AG10803 (cell line): Measurements from ENCODE around the gene BPIFB3.
A peak's percentile ranks its signal among the peaks of the same experiment; 100 is the strongest.
"Not testable (repeated sequence)": the region's sequence is repeated elsewhere in the genome, so short reads cannot be mapped to it uniquely, and the experiment has no call there.

Experiments
- DNase-seq: peaks from one replicate; pipeline ENCODE4 v3.0.0; 2010; ENCODE audit warnings: low read depth
- H3K4me3 ChIP-seq: 2 replicates; pipeline ENCODE4 v1.5.1; 2011; ENCODE audit warnings: mild to moderate bottlenecking, low read length, control low read depth
- CTCF ChIP-seq: conservative IDR thresholded peaks from 2 replicates; pipeline ENCODE4 v1.5.1; 2011; ENCODE audit warnings: mild to moderate bottlenecking, low read length, control low read depth, inconsistent platforms

Gene BPIFB3

GRCh38 chr20:33095249-33095648 is 41.5 kb downstream of the BPIFB3 start:
- TF ChIP-seq CTCF, result no peak
- DNase-seq, result no peak
- no peak overlapping the region for H3K4me3 ChIP-seq

GRCh38 chr20:33095902-33096584 is 42.3 kb downstream of the BPIFB3 start:
- not testable (repeated sequence) for H3K4me3 ChIP-seq
- peak; percentile 58 for DNase-seq
- peak; percentile 82 for TF ChIP-seq CTCF

- peak; percentile 51 for DNase-seq
- H3K4me3 ChIP-seq, result no peak overlapping the region
- no peak for TF ChIP-seq CTCF
These were observed 43.3 kb downstream of the BPIFB3 start for GRCh38 chr20:33097001-33097400.

GRCh38 chr20:33099843-33100538 is 46.3 kb downstream of the BPIFB3 start:
- no peak overlapping the region for H3K4me3 ChIP-seq
- no peak for TF ChIP-seq CTCF
- DNase-seq, result no peak

- DNase-seq, result no peak
- TF ChIP-seq CTCF, result no peak
- H3K4me3 ChIP-seq, result no peak overlapping the region
These were observed 49.9 kb downstream of the BPIFB3 start for GRCh38 chr20:33103556-33103955.

- TF ChIP-seq CTCF, result no peak
- DNase-seq, result no peak
- no peak overlapping the region for H3K4me3 ChIP-seq
These were observed 50.6 kb downstream of the BPIFB3 start for GRCh38 chr20:33104336-33104735.
